ENCODE results near the gene ANAPC5.

ANAPC5 gene

DNA sequence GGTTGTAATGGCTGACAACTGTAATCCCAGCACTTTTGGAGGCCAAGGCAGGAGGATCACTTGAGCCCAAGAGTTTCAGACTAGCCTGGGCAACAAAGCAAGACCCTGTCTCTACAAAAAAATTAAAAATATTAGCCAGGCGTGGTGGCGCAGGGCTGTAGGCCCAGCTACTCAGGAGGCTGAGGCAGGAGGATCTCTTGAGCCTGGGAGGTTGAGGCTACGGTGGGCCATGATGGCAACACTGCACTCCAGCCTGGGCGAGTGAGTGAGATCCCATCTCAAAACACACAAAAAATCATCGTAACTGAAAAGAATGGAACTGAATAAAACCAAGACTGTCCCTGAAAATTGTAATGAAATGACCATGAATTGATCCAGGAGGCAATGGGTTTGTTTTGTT is 61.8 kb downstream of the ANAPC5 start:
- TF ChIP-seq, protein P1, sequence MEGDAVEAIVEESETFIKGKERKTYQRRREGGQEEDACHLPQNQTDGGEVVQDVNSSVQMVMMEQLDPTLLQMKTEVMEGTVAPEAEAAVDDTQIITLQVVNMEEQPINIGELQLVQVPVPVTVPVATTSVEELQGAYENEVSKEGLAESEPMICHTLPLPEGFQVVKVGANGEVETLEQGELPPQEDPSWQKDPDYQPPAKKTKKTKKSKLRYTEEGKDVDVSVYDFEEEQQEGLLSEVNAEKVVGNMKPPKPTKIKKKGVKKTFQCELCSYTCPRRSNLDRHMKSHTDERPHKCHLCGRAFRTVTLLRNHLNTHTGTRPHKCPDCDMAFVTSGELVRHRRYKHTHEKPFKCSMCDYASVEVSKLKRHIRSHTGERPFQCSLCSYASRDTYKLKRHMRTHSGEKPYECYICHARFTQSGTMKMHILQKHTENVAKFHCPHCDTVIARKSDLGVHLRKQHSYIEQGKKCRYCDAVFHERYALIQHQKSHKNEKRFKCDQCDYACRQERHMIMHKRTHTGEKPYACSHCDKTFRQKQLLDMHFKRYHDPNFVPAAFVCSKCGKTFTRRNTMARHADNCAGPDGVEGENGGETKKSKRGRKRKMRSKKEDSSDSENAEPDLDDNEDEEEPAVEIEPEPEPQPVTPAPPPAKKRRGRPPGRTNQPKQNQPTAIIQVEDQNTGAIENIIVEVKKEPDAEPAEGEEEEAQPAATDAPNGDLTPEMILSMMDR (IDR thresholded peaks at IDR 0.05; ENCODE audit: low read length, missing control alignments): no peak
- no peak overlapping the region for H3K4me3 ChIP-seq (replicated peaks; ENCODE audit: low read depth, low read length)
- DNase-seq (ENCODE audit: low read depth): no peak

DNA sequence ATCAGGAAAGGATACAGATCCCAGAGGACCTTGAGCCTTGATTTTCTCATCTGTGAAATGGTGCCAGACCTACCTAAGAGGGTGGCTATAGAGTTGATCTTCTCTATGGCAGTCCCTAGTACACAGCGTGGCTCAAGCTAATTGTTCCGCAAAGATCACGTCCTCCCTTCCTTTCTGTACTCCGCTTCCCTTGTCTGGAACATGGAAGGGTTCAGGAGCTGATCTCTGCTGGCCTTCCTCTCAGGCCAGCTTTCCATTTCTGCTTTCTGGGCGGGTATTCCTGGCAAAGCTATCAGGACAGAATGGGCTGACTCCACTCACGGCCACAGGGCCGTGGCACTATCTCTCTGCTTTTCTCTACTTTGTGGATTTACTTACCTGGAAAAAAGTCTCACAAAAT is 62.2 kb downstream of the ANAPC5 start:
- no peak for DNase-seq (ENCODE audit: low read depth)
- TF ChIP-seq, protein P1 (IDR thresholded peaks at IDR 0.05; ENCODE audit: low read length, missing control alignments): no peak
- H3K4me3 ChIP-seq (replicated peaks; ENCODE audit: low read depth, low read length): no peak overlapping the region

DNA sequence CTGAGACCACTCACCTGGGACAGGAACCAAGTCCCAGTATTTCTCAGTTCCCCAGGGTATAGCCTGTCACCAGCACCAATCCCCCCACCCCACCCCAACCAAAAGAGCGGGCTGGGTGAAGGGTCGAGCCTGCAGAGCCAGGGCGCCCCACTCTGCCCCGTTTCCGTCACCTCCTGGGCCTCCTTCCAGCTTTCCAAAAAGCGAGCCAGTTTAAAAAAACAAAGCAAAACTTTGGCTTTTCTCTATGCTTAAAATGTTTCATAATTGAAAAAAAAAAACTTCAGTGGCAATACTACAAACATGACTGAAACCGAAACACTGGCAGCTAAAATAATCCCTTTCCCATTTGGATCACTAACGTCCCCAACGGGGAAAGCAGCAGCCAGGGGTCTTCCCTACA is 63.2 kb downstream of the ANAPC5 start:
- DNase-seq (ENCODE audit: low read depth): no peak
- no peak overlapping the region for H3K4me3 ChIP-seq (replicated peaks; ENCODE audit: low read depth, low read length)
- TF ChIP-seq, protein P1 (IDR thresholded peaks at IDR 0.05; ENCODE audit: low read length, missing control alignments): no peak

DNA sequence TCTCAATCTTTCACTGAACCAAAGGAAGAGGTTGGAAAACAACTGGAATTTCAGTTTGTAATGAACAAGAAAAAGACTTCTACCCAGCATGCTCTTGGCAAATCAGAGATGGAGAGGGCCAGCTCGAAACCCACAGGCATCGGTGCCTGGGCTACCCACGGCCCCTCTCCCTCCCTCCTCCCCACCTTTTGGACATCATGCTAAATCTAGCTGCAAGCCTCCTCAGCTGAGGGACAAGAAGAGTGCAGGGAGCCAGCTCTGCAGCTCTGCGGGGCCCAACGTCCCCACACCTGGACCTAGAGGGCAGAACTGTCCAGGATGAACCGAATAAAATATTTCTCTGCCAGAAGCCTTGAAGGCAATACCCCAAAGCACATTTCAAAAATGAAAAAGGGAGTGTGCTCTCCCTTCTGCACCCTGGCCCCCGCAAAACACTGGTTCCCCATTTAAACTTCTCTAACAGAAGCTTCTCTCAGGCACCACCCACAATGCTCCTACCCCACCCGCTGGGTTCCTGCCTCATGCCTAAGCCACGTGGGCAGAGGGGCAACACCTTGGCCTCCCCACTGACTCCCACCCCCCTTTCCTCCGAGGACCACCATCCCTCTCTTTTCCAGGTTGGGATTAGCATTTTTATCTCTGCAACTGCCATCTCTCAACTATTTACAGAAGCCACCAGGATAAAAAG is 63.9 kb downstream of the ANAPC5 start:
- TF ChIP-seq, protein P1 (IDR thresholded peaks at IDR 0.05; ENCODE audit: low read length, missing control alignments): no peak
- no peak for DNase-seq (ENCODE audit: low read depth)
- H3K4me3 ChIP-seq (replicated peaks; ENCODE audit: low read depth, low read length): no peak overlapping the region

DNA sequence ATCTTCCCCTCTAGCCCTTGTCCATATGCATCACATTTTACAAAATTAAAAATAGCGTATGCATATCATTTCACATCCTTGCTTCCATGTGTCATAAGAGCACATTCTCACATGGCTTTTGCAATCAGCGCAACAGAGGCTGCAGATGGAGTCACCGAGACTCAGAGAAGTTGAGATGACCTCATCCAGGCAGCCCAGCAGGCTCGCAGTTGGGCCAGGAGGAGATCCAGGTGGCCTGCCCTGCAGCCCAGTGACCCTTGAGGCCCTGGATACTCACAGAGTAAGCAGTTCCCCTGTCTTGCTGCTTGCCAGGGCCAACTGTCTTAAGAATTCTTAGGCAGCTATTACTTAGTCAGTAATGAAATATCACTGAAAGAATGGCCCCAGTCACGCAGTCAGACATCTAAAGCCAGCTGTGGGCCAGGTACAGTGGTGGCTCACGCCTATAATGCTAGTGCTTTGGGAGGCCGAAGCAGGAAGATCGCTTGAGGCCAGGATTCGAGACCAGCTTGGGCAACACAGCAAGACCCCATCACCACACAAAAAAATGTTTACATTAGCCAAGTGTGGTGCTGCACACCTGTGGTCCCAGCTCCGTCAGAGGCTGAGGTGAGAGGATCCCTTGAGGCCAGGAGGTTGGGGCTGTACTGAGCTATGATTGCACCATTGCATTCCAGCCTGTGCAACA is 64.8 kb downstream of the ANAPC5 start:
- peak; percentile 34 for DNase-seq (ENCODE audit: low read depth)
- no peak overlapping the region for H3K4me3 ChIP-seq (replicated peaks; ENCODE audit: low read depth, low read length)
- TF ChIP-seq, protein P1 (IDR thresholded peaks at IDR 0.05; ENCODE audit: low read length, missing control alignments): no peak

DNA sequence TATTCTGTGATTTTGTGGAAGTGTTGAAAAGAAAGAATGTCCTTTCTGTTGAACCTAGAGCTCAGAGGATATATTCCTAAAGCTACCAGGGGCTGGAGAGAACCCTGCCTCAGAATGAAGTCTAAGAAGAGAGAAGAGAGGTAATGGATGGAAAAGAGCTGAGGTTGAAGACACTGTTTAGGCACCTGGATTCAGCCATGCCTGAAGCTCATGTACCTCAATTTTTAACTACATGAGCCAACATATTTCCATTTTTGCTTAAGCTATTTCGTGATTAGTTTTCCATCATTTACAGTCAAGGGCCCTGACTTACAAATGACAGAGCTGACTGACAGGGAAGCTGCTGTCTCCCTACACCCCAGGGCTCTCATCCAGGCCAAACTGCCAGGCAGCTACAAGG is 66.4 kb downstream of the ANAPC5 start:
- DNase-seq (ENCODE audit: low read depth): no peak
- TF ChIP-seq, protein P1 (IDR thresholded peaks at IDR 0.05; ENCODE audit: low read length, missing control alignments): no peak
- H3K4me3 ChIP-seq (replicated peaks; ENCODE audit: low read depth, low read length): no peak overlapping the region

All from fibroblast of pulmonary artery (primary cell).